Measurements from ENCODE around the gene HTT. TPM values are rescaled to one million over a fixed set of nuclear protein-coding genes. Genes with fewer than 3 reads are reported as not detected.

Gene HTT
- total and polyA plus RNA-seq, 2 of the 13 experiments (the other 11 are each of a cell fraction or from before 2014, with no cell fraction given), result 17.5 to 19.5 TPM

GRCh38 chr4:3217771-3218170 is 143.3 kb downstream of the HTT start:
- WGBS (ENCODE audit: low lambda C conversion rate), result 95% methylated on average over 9 of the region's 16 CpGs
- CTCF ChIA-PET (ENCODE audit: low intra/inter-chr PET ratio, low total read pairs), result no interaction called here
- ATAC-seq (no peak), DNase-seq (ENCODE audit: low spot score) (no peak), FAIRE-seq (no peak)
- intact Hi-C loops (cut with micrococcal nuclease; ENCODE audit: unreplicated experiment) (no loop called here), in situ Hi-C loops (cut with HindIII; ENCODE audit: extremely low pct_ligation_motif_present, low pct_unique_long_range_greater_than_20kb) (no loop called here)
- POLR2A ChIA-PET, result no interaction called here
- H3K36me3 ChIP-seq (replicated peaks in 1 of 2; ENCODE audit: control insufficient read depth in 1 of 2, insufficient read depth in 2 of 2, low read length in 2 of 2), result peaks cover 29 to 89% of the 10 kb centered on the region in 2 experiments
- no TSS peak for BruUV-seq (replicated peaks)
- no peak overlapping the region for H3K4me3 ChIP-seq (replicated peaks in 1 of 3; ENCODE audit: insufficient read depth in 1 of 3, low read depth in 2 of 3, low read length in 3 of 3)
- H3K27me3 ChIP-seq (ENCODE audit: control insufficient read depth in 1 of 2, insufficient read depth in 2 of 2, low read length in 2 of 2), result no peaks in the 10 kb centered on the region
- no peak overlapping the region for H3K4me2 ChIP-seq (ENCODE audit: low read depth, low read length)
- H4K20me1 ChIP-seq (ENCODE audit: insufficient read depth, low read length), result no peaks in the 10 kb centered on the region
- peaks cover 9% of the 10 kb centered on the region for H3K4me1 ChIP-seq (ENCODE audit: insufficient read depth, low read length)
- H3K27ac ChIP-seq (ENCODE audit: extremely low read length, insufficient read depth, low read length), result no peak overlapping the region
- H2AFZ ChIP-seq (ENCODE audit: low read length), result no peak overlapping the region
- H3K9ac ChIP-seq (ENCODE audit: insufficient read depth, low read depth, low read length), result no peak overlapping the region
- no peaks in the 10 kb centered on the region for H3K9me3 ChIP-seq (ENCODE audit: low read length)
- H3K79me2 ChIP-seq (ENCODE audit: insufficient read depth, low read length), result no peaks in the 10 kb centered on the region
- TF ChIP-seq ZNF616 (CRISPR knock-in tag; IDR thresholded peaks at IDR 0.05; ENCODE audit: low read depth) (no peak), ZNF225 (CRISPR knock-in tag; IDR thresholded peaks at IDR 0.05) (no peak), ZBTB3 (CRISPR knock-in tag; IDR thresholded peaks at IDR 0.05; ENCODE audit: borderline replicate concordance, low read depth) (no peak), FOXK2 (IDR thresholded peaks at IDR 0.05) (no peak), ZBTB49 (CRISPR knock-in tag; IDR thresholded peaks at IDR 0.05; ENCODE audit: borderline replicate concordance) (no peak), MTA1 (CRISPR knock-in tag; IDR thresholded peaks at IDR 0.05; ENCODE audit: borderline replicate concordance) (no peak), MTF2 (CRISPR knock-in tag; IDR thresholded peaks at IDR 0.05; ENCODE audit: borderline replicate concordance) (no peak), SNAPC5 (CRISPR knock-in tag; IDR thresholded peaks at IDR 0.05; ENCODE audit: borderline replicate concordance) (no peak), SETDB1 (CRISPR knock-in tag; IDR thresholded peaks at IDR 0.05; ENCODE audit: borderline replicate concordance) (no peak), SAP130 (CRISPR knock-in tag; IDR thresholded peaks at IDR 0.05; ENCODE audit: low read depth) (no peak), ZNF761 (CRISPR knock-in tag; conservative IDR thresholded peaks at IDR 0.05) (no peak), SKI (IDR thresholded peaks at IDR 0.05; ENCODE audit: partially characterized antibody) (no peak), BRCA1 (CRISPR knock-in tag; IDR thresholded peaks at IDR 0.05) (no peak), DMAP1 (CRISPR knock-in tag; IDR thresholded peaks at IDR 0.05) (no peak), ERF (CRISPR knock-in tag; IDR thresholded peaks at IDR 0.05) (no peak), ZNF430 (CRISPR knock-in tag; IDR thresholded peaks at IDR 0.05) (no peak), ZNF354B (CRISPR knock-in tag; IDR thresholded peaks at IDR 0.05) (no peak), RERE (CRISPR knock-in tag; IDR thresholded peaks at IDR 0.05; ENCODE audit: low read depth) (no peak)

Measured in HepG2 (cell line).